ENCODE results near the gene CHMP6. TPM values are rescaled to one million over a fixed set of nuclear protein-coding genes. Genes with fewer than 3 reads are reported as not detected.

Gene CHMP6
- total RNA-seq, 2 donors from 2014 or later: 28.4 to 32.5 TPM

DNA sequence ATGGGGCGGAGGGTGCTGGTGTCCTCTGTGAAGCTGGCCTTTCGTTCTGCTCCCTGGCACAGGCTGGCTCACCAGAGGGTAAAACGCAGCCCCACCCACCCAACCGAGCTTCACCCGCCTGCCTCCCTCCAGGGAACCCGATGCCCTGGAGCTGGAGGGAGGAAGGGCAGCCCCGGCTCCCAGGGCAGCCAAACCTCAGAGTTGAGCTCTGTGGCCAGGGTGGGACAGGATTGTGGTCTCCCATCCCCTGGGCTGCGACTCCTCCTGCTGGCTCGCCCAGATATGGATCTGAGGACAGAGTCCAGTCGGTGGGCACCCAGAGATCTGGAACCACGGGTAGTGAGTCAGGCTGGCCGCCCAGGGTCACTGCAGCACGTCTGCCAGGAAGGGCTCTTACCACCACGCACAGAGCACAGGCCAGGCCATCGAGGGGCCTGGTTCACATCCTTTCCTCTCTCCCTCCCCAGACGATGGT lies 42.6 kb upstream of the CHMP6 start:
- no peak overlapping the region for H3K9ac ChIP-seq (ENCODE audit: extremely low read depth, low read length, poor library complexity, severe bottlenecking)
- Mint-ChIP-seq H3K4me3 (no peak overlapping the region), H3K4me1 (no peaks in the 10 kb centered on the region), H3K9me3 (peaks cover 2% of the 10 kb centered on the region), H3K27ac (no peak overlapping the region), H3K36me3 (ENCODE audit: low read depth) (peaks cover 40% of the 10 kb centered on the region), H3K27me3 (ENCODE audit: insufficient read depth) (no peaks in the 10 kb centered on the region)
- no peak for DNase-seq
- WGBS, 2 experiments (ENCODE audit: insufficient coverage in 1 of 2, insufficient read length in 1 of 2): 91 to 96% methylated on average over 9 to 16 of the region's 16 CpGs
- H3K4me1 ChIP-seq (ENCODE audit: control insufficient read depth, insufficient read depth, low read length): no peaks in the 10 kb centered on the region
- TF ChIP-seq, protein P1, sequence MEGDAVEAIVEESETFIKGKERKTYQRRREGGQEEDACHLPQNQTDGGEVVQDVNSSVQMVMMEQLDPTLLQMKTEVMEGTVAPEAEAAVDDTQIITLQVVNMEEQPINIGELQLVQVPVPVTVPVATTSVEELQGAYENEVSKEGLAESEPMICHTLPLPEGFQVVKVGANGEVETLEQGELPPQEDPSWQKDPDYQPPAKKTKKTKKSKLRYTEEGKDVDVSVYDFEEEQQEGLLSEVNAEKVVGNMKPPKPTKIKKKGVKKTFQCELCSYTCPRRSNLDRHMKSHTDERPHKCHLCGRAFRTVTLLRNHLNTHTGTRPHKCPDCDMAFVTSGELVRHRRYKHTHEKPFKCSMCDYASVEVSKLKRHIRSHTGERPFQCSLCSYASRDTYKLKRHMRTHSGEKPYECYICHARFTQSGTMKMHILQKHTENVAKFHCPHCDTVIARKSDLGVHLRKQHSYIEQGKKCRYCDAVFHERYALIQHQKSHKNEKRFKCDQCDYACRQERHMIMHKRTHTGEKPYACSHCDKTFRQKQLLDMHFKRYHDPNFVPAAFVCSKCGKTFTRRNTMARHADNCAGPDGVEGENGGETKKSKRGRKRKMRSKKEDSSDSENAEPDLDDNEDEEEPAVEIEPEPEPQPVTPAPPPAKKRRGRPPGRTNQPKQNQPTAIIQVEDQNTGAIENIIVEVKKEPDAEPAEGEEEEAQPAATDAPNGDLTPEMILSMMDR (conservative IDR thresholded peaks at IDR 0.05): no peak
- no peak overlapping the region for H3K27ac ChIP-seq (ENCODE audit: low read depth, low read length)
- no peak overlapping the region for H3K4me3 ChIP-seq (ENCODE audit: low read length)
- H3K36me3 ChIP-seq (ENCODE audit: control insufficient read depth, insufficient read depth, low read length): peaks cover 21% of the 10 kb centered on the region
- no peaks in the 10 kb centered on the region for H3K27me3 ChIP-seq (ENCODE audit: control insufficient read depth, insufficient read depth, low read length, poor library complexity, severe bottlenecking)
- H3K9me3 ChIP-seq (ENCODE audit: control insufficient read depth, low read length): no peaks in the 10 kb centered on the region

DNA sequence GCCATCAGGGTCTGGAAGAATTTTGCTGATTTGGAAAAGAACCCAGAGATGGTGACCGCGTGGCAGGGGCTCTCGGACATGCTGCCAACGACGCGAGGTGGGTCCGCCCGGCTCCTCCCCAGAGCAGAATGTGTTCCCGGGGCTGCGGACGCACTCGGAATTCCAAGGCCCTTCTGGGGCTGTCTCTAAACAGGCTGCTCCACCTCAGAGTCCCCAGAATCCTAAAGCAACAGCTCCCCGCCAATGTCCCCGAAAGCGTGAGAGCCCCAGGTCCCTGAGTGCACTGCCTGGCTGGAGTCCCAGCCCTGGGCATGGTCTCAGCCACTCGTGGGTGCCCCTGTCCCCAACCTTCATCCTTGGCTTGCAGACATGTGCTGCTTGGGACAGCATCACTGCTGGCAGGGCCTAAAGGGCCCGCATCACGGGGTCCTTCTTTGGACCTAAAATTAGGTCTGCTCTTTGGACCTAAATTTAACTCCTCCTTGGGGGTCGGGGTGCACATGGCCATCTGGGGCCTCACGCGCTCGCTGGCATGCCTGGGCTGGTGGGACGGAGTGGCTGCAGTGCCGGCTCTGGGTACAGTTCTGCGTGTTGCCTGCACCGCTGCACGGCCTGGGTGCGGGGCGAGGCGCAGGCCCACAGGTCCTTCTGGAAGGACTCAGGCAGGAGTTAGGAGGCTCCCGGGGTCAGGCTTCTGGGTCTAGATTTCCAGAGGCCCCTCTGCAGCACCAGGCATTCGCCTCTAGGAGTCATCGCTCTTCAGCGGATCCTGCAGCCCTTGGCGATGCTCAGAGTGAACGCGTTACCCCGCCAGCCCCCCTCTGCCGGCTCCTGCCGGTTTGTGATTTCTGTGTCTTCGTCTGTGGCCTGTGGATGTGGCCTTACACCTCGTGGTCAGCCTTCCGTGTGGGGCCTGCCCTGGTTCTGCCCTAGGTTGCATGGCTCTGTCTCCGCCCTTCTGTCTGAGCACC lies 41.9 kb upstream of the CHMP6 start:
- DNase-seq: peak; percentile 81
- H3K4me3 ChIP-seq (ENCODE audit: low read length): no peak overlapping the region
- TF ChIP-seq, protein P1 (conservative IDR thresholded peaks at IDR 0.05): peak; percentile 59
- no peaks in the 10 kb centered on the region for H3K4me1 ChIP-seq (ENCODE audit: control insufficient read depth, insufficient read depth, low read length)
- H3K4me3 Mint-ChIP-seq: no peak overlapping the region
- H3K4me1 Mint-ChIP-seq: no peaks in the 10 kb centered on the region
- no peak overlapping the region for H3K9ac ChIP-seq (ENCODE audit: extremely low read depth, low read length, poor library complexity, severe bottlenecking)
- no peaks in the 10 kb centered on the region for H3K27me3 Mint-ChIP-seq (ENCODE audit: insufficient read depth)
- WGBS, 2 experiments (ENCODE audit: insufficient coverage in 1 of 2, insufficient read length in 1 of 2): 92 to 94% methylated on average over 38 to 44 of the region's 44 CpGs
- no peak overlapping the region for H3K27ac ChIP-seq (ENCODE audit: low read depth, low read length)
- H3K27me3 ChIP-seq (ENCODE audit: control insufficient read depth, insufficient read depth, low read length, poor library complexity, severe bottlenecking): no peaks in the 10 kb centered on the region
- peaks cover 21% of the 10 kb centered on the region for H3K36me3 ChIP-seq (ENCODE audit: control insufficient read depth, insufficient read depth, low read length)
- peak overlapping the region; percentile 39 for H3K27ac Mint-ChIP-seq
- no peaks in the 10 kb centered on the region for H3K9me3 ChIP-seq (ENCODE audit: control insufficient read depth, low read length)
- H3K36me3 Mint-ChIP-seq (ENCODE audit: low read depth): peaks cover 36% of the 10 kb centered on the region
- peaks cover 2% of the 10 kb centered on the region for H3K9me3 Mint-ChIP-seq

DNA sequence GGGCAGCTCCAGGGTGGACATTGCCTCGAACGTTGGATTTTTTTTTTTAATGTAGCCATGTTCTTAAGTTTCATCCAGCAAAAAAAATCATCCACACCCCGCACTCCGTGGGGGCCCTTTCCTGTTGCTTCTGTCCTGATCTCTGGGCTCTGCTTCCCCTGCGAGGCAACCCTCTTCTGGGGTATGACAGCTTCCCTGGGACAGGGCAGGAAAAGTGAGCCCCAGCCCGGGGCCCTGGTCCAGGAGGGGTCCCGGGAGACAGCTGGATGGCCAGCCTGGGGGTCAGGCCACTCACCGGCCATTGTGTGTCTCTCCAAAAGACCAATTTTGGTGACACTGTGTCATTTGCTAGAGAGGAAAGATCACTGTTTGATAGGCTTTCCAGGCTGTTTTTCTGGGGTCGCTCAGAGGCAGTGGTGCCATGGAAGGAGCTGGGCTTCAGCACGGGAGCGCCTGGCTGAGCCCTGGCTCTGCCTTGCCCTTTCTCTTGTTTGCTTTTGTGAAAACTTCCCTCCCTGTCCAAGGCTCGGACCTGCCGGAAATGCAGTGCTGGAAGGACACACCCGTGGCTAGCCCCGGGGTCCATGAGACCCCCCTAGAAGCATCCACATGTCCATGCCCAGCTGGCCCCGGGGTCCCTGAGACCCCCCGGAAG lies 41.0 kb upstream of the CHMP6 start:
- H3K27ac Mint-ChIP-seq: peak overlapping the region; percentile 39
- H3K4me1 ChIP-seq (ENCODE audit: control insufficient read depth, insufficient read depth, low read length): no peaks in the 10 kb centered on the region
- H3K9me3 Mint-ChIP-seq: peaks cover 2% of the 10 kb centered on the region
- H3K27me3 ChIP-seq (ENCODE audit: control insufficient read depth, insufficient read depth, low read length, poor library complexity, severe bottlenecking): no peaks in the 10 kb centered on the region
- H3K4me1 Mint-ChIP-seq: no peaks in the 10 kb centered on the region
- H3K36me3 Mint-ChIP-seq (ENCODE audit: low read depth): peaks cover 39% of the 10 kb centered on the region
- TF ChIP-seq, protein P1 (conservative IDR thresholded peaks at IDR 0.05): no peak
- no peak overlapping the region for H3K4me3 Mint-ChIP-seq
- peaks cover 21% of the 10 kb centered on the region for H3K36me3 ChIP-seq (ENCODE audit: control insufficient read depth, insufficient read depth, low read length)
- no peak overlapping the region for H3K27ac ChIP-seq (ENCODE audit: low read depth, low read length)
- no peaks in the 10 kb centered on the region for H3K27me3 Mint-ChIP-seq (ENCODE audit: insufficient read depth)
- 95% methylated on average over 11 to 17 of the region's 17 CpGs for WGBS, 2 experiments (ENCODE audit: insufficient coverage in 1 of 2, insufficient read length in 1 of 2)
- H3K4me3 ChIP-seq (ENCODE audit: low read length): no peak overlapping the region
- no peak overlapping the region for H3K9ac ChIP-seq (ENCODE audit: extremely low read depth, low read length, poor library complexity, severe bottlenecking)
- no peak for DNase-seq
- no peaks in the 10 kb centered on the region for H3K9me3 ChIP-seq (ENCODE audit: control insufficient read depth, low read length)
